HG03571 (cell line): ENCODE results near the gene OR51G2.

ENCODE experiments used
- ATAC-seq: cut with Tn5 transposase; IDR thresholded peaks from one replicate; pipeline ENCODE4 v1.9.1; 2021; ENCODE audit not compliant: unreplicated experiment

OR51G2 gene

DNA sequence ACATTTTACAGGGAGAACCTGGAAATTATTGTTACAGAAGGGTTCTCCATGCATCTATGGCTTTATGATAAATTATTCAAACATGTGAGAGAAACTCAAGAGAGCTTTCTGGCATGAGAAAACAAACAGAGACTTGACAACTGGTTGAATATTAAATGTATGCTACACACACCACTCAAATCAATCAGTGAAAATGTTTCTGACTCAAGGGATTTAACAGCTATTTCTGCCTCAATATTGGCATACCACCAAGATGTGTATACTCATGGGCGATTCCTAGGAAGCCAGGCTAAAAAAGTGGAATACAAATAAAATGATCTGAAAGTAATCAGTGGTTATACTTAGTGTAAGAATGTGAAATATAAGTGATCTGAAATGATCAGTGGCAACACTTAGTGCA, 53.3 kb downstream of the OR51G2 start:
- no peak for ATAC-seq

- no peak for ATAC-seq
Measured at GRCh38 chr11:4863876-4864275, 55.3 kb downstream of the OR51G2 start.
